Measurements from ENCODE around the gene LAMTOR1.

Gene LAMTOR1

GRCh38 chr11:72123117-72123653, 20.1 kb upstream of the LAMTOR1 start:
- Histone ChIP-seq H3K4me1 (ENCODE audit: insufficient read depth, low read length) (no peaks in the 10 kb centered on the region), H3K27me3 (ENCODE audit: insufficient read depth, low read length, poor library complexity) (no peaks in the 10 kb centered on the region), H3K9me3 (ENCODE audit: insufficient read depth, low read length, severe bottlenecking) (peaks cover 21% of the 10 kb centered on the region), H3K27ac (ENCODE audit: low read length) (no peak overlapping the region), H3K9ac (ENCODE audit: low read depth, low read length) (no peak overlapping the region), H4K20me1 (ENCODE audit: insufficient read depth, low read length) (no peaks in the 10 kb centered on the region), H3K4me3 (ENCODE audit: low read depth in 1 of 2, low read length in 2 of 2) (no peak overlapping the region), H2AFZ (ENCODE audit: low read depth, low read length) (no peak overlapping the region), H3K36me3 (ENCODE audit: insufficient read depth, low read length) (no peaks in the 10 kb centered on the region), H3K4me2 (ENCODE audit: insufficient read depth, low read length) (no peak overlapping the region), H3K79me2 (ENCODE audit: insufficient read depth, low read length) (no peaks in the 10 kb centered on the region)
- ATAC-seq (ENCODE audit: insufficient read depth, low read depth) (no peak), DNase-seq (no peak)
- TF ChIP-seq EZH2 (IDR thresholded peaks at IDR 0.05; ENCODE audit: borderline replicate concordance, low read depth, low read length, severe bottlenecking), result no peak

GRCh38 chr11:72122607-72123006, 19.5 kb upstream of the LAMTOR1 start:
- Histone ChIP-seq H3K27me3 (ENCODE audit: insufficient read depth, low read length, poor library complexity) (no peaks in the 10 kb centered on the region), H4K20me1 (ENCODE audit: insufficient read depth, low read length) (no peaks in the 10 kb centered on the region), H3K9me3 (ENCODE audit: insufficient read depth, low read length, severe bottlenecking) (peaks cover 18% of the 10 kb centered on the region), H3K27ac (ENCODE audit: low read length) (no peak overlapping the region), H3K9ac (ENCODE audit: low read depth, low read length) (no peak overlapping the region), H3K36me3 (ENCODE audit: insufficient read depth, low read length) (no peaks in the 10 kb centered on the region), H2AFZ (ENCODE audit: low read depth, low read length) (no peak overlapping the region), H3K4me3 (ENCODE audit: low read depth in 1 of 2, low read length in 2 of 2) (no peak overlapping the region), H3K4me1 (ENCODE audit: insufficient read depth, low read length) (no peaks in the 10 kb centered on the region), H3K4me2 (ENCODE audit: insufficient read depth, low read length) (no peak overlapping the region), H3K79me2 (ENCODE audit: insufficient read depth, low read length) (no peaks in the 10 kb centered on the region)
- ATAC-seq (ENCODE audit: insufficient read depth, low read depth), result no peak
- no peak for TF ChIP-seq EZH2 (IDR thresholded peaks at IDR 0.05; ENCODE audit: borderline replicate concordance, low read depth, low read length, severe bottlenecking)
- TF ChIP-seq, protein P1, sequence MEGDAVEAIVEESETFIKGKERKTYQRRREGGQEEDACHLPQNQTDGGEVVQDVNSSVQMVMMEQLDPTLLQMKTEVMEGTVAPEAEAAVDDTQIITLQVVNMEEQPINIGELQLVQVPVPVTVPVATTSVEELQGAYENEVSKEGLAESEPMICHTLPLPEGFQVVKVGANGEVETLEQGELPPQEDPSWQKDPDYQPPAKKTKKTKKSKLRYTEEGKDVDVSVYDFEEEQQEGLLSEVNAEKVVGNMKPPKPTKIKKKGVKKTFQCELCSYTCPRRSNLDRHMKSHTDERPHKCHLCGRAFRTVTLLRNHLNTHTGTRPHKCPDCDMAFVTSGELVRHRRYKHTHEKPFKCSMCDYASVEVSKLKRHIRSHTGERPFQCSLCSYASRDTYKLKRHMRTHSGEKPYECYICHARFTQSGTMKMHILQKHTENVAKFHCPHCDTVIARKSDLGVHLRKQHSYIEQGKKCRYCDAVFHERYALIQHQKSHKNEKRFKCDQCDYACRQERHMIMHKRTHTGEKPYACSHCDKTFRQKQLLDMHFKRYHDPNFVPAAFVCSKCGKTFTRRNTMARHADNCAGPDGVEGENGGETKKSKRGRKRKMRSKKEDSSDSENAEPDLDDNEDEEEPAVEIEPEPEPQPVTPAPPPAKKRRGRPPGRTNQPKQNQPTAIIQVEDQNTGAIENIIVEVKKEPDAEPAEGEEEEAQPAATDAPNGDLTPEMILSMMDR (IDR thresholded peaks at IDR 0.05; ENCODE audit: borderline replicate concordance, extremely low read depth, low read length, poor library complexity, severe bottlenecking), result no peak
- no peak for DNase-seq

DNA sequence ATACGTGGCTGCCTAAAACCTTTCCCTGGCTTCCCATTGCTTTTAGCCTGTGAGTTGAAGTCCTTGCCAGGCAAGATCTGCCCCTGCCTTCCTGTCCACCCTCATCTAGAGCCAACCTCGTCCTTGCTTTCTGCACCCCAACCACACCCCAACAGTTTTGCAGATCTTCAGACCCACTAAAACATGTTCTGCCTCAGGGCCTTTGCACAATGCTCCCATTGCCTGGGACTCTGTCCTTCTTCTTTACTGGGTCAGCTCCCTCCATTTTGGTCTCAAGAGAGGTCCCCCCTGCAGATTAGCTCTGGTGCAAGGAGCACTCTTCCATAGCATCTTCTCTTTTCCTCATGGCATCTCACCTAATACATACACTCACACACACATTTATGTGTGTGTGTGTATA, 17.8 kb upstream of the LAMTOR1 start:
- H3K9me3 ChIP-seq (ENCODE audit: insufficient read depth, low read length, severe bottlenecking), result peaks cover 11% of the 10 kb centered on the region
- no peaks in the 10 kb centered on the region for H3K79me2 ChIP-seq (ENCODE audit: insufficient read depth, low read length)
- H3K9ac ChIP-seq (ENCODE audit: low read depth, low read length), result no peak overlapping the region
- H3K4me2 ChIP-seq (ENCODE audit: insufficient read depth, low read length), result no peak overlapping the region
- no peaks in the 10 kb centered on the region for H3K36me3 ChIP-seq (ENCODE audit: insufficient read depth, low read length)
- H3K4me3 ChIP-seq (ENCODE audit: low read depth in 1 of 2, low read length in 2 of 2), result no peak overlapping the region
- H3K27me3 ChIP-seq (ENCODE audit: insufficient read depth, low read length, poor library complexity), result no peaks in the 10 kb centered on the region
- H3K27ac ChIP-seq (ENCODE audit: low read length), result no peak overlapping the region
- H4K20me1 ChIP-seq (ENCODE audit: insufficient read depth, low read length), result no peaks in the 10 kb centered on the region
- no peak overlapping the region for H2AFZ ChIP-seq (ENCODE audit: low read depth, low read length)
- ATAC-seq (ENCODE audit: insufficient read depth, low read depth) (no peak), DNase-seq (no peak)
- no peaks in the 10 kb centered on the region for H3K4me1 ChIP-seq (ENCODE audit: insufficient read depth, low read length)
- no peak for TF ChIP-seq EZH2 (IDR thresholded peaks at IDR 0.05; ENCODE audit: borderline replicate concordance, low read depth, low read length, severe bottlenecking)
- TF ChIP-seq, protein P1 (IDR thresholded peaks at IDR 0.05; ENCODE audit: borderline replicate concordance, extremely low read depth, low read length, poor library complexity, severe bottlenecking), result no peak

- no peak overlapping the region for H3K27ac ChIP-seq (ENCODE audit: low read length)
- H3K27me3 ChIP-seq (ENCODE audit: insufficient read depth, low read length, poor library complexity), result no peaks in the 10 kb centered on the region
- no peak overlapping the region for H3K9ac ChIP-seq (ENCODE audit: low read depth, low read length)
- peaks cover 3% of the 10 kb centered on the region for H3K9me3 ChIP-seq (ENCODE audit: insufficient read depth, low read length, severe bottlenecking)
- DNase-seq (no peak), ATAC-seq (ENCODE audit: insufficient read depth, low read depth) (no peak)
- no peaks in the 10 kb centered on the region for H3K79me2 ChIP-seq (ENCODE audit: insufficient read depth, low read length)
- TF ChIP-seq, protein P1 (IDR thresholded peaks at IDR 0.05; ENCODE audit: borderline replicate concordance, extremely low read depth, low read length, poor library complexity, severe bottlenecking), result no peak
- TF ChIP-seq EZH2 (IDR thresholded peaks at IDR 0.05; ENCODE audit: borderline replicate concordance, low read depth, low read length, severe bottlenecking), result no peak
- H4K20me1 ChIP-seq (ENCODE audit: insufficient read depth, low read length), result no peaks in the 10 kb centered on the region
- no peaks in the 10 kb centered on the region for H3K36me3 ChIP-seq (ENCODE audit: insufficient read depth, low read length)
- no peak overlapping the region for H3K4me2 ChIP-seq (ENCODE audit: insufficient read depth, low read length)
- H3K4me1 ChIP-seq (ENCODE audit: insufficient read depth, low read length), result no peaks in the 10 kb centered on the region
- no peak overlapping the region for H3K4me3 ChIP-seq (ENCODE audit: low read depth in 1 of 2, low read length in 2 of 2)
- no peak overlapping the region for H2AFZ ChIP-seq (ENCODE audit: low read depth, low read length)
These were observed 16.1 kb upstream of the LAMTOR1 start for GRCh38 chr11:72119198-72119597.
